NCI-H187 treated with DMSO at 0.1 percent for 48 hours (cell line): ENCODE data around the gene ZNF888.
"Not testable (repeated sequence)": the region's sequence is repeated elsewhere in the genome, so short reads cannot be mapped to it uniquely, and the experiment has no call there.

Experiments used
- DNase-seq: peaks from one replicate; lab custom pipeline; 2025; lab: John Stamatoyannopoulos, UW

Gene ZNF888

DNA sequence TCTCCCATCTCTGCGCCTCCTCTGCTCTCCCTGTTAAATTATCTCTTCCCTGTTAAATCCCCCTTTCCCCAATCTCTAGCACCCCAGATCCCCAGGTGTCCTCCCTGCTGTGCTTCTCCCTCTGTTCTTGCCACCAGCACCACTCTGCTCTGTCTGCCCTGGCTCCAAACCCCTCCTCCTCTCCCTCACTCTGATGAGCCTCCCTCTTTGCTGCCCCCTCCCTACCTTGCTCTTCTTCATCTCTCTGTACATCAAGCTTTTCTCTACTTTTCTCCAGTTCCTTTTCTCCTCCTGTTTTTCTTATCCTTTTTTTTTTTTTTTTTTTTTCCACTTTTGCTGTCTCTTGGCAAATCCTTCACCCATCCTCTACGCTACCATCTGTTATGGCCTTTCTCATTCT, 18.3 kb upstream of the ZNF888 start:
- not testable (repeated sequence) for DNase-seq

- not testable (repeated sequence) for DNase-seq
Observed at GRCh38 chr19:52940905-52941304, 17.7 kb upstream of the ZNF888 start.

- no peak for DNase-seq
Observed at GRCh38 chr19:52938761-52939160, 15.5 kb upstream of the ZNF888 start.

- no peak for DNase-seq
Observed at GRCh38 chr19:52936954-52937325, 13.7 kb upstream of the ZNF888 start.

DNA sequence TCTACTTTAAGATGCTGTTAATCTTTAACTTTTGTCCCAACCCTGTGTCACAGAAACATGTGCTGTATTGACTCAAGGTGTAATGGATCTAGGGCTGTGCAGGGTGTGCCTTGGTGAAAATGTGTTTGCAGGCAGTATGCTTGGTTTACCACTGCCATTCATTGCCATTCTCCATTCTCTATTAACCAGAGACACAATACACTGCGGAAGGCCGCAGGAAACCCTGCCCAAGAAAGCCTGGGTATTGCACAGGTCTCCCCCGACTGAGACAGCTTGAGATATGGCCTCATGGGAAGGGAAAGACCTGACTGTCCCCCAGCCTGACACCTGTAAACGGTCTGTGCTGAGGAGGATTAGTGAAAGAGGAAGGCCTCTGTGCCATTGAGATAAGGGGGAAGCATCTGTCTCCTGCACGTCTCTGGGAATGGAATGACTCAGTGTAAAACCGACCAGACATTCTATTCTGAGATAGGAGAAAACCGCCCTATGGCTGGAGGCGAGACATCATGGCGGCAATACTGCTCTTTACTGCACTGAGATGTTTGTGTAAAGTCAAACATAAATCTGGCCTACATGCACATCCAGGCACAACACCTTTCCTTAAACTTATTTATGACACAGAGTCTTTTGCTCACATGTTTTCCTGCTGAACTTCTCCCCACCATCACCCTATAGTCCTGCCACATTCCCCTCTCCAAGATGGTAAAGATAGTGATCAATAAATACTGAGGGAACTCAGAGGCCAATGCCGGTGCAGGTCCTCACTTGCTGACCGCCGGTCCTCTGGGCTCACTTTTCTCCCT, 13.1 kb upstream of the ZNF888 start:
- no peak for DNase-seq

GRCh38 chr19:52935434-52935833, 12.2 kb upstream of the ZNF888 start:
- no peak for DNase-seq

DNA sequence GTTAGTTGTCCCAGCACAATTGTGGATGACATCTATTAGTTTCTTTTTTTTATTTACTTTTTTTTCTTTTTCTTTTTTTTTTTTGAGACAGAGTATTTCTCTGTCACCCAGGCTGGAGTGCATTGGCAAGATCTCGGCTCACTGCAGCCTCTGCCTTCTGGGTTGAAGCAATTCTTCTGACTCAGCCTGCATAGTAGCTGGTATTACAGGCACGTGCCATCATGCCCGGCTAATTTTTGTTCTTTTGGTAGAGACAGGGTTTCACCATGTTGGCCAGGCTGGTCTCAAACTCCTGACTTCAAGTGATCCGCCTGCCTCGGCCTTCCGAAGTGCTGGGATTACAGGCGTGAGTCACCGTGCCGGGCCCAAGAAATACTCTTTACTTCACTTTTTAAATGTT, 1.4 kb upstream of the ZNF888 start:
- not testable (repeated sequence) for DNase-seq

- DNase-seq = no peak
Observed at GRCh38 chr19:52923778-52924593, 758 bp upstream of the ZNF888 start.

GRCh38 chr19:52917531-52917930, 5.7 kb downstream of the ZNF888 start:
- no peak for DNase-seq

DNA sequence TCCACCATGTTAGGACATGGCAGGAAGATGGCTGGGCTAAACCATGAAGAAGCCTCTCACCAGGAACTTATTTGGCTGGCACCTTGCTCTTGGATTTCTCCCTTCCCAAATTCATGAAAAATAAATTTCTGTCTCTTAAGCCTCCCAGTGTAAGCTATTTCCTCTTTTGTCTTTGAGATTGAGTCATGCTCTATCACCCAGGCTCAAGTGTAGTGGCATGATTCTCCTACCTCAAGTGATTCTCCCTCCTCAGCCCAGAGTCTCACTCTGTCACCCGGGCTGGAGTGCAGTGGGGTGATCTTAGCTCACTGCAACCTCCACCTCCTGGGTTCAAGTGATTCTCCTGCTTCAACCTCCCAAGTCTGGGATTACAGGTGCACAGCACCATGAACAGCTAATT, 12.6 kb downstream of the ZNF888 start:
- DNase-seq = no peak

GRCh38 chr19:52904052-52904780, 19.0 kb downstream of the ZNF888 start:
- not testable (repeated sequence) for DNase-seq

DNA sequence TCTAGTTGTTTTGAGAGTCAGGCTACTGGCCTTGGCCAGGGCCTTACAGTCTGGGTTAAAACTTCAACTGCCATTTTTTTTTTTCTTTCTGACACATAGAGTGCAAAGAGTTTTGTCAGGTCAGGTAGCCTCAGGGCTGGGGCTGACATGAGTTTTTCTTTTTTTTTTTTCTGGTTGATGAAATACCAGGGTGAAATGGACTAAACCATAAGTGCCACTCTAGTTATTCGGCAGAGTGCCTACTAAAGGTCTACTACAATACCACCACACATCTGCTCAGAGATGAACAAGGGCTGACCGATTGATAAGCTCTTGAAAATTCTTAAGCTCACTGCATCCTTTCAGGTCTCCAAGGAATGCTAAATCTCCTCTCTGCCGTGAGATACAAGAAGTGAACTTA, 21.4 kb downstream of the ZNF888 start:
- no peak for DNase-seq

- DNase-seq = not testable (repeated sequence)
Observed at GRCh38 chr19:52898596-52898995, 24.6 kb downstream of the ZNF888 start.

- no peak for DNase-seq
Observed at GRCh38 chr19:52898101-52898500, 25.1 kb downstream of the ZNF888 start.

- DNase-seq = peak; percentile 61
Observed at GRCh38 chr19:52897138-52897935, 25.9 kb downstream of the ZNF888 start, which contains the start of gene ZNF320. Gene ZNF320, minus strand, starts transcription at chr19:52897635. Its CDS starts 7,380 bp downstream, at chr19:52890255.

GRCh38 chr19:52896431-52897137, 26.6 kb downstream of the ZNF888 start:
- no peak for DNase-seq

DNA sequence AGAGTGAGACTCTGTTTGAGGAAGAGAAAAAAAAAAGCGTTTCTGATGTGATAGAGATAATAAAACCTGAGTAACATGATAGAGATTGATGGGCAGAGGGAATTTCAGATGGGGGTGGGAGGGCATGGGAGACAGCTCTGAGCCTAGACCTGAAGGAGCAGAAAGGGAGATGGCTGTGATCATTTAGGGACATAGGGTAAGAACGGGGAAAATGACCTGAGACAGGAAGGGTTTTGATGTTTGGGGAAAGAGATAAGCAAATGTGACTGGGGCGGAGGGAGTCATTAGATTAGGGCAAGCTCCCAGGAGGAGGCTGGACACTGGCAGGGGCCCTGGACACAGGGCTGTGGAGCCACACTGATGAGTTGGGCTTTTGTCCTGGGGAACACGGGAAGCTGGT, 31.9 kb downstream of the ZNF888 start:
- DNase-seq = no peak

DNA sequence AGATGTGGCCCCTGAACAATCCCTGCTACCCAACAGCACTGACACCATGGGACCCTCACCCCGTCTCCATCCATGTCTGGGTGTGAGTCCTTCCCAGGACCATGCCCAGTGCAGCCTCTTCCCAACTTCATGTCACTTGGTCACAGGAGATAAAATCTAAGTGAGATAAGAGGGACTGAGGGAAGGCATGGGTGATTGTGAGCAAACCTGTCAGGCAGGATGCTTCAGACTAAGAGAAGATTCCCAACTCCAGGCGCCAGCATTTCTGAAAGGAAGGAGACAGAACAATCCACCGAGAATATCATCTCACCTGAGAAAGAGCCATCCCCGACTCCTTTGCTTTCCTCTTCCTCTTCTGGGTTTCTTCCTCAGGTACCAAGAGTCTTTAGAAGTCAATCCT, 33.3 kb downstream of the ZNF888 start:
- no peak for DNase-seq

- DNase-seq = no peak
Observed at GRCh38 chr19:52889076-52889475, 34.2 kb downstream of the ZNF888 start.

DNA sequence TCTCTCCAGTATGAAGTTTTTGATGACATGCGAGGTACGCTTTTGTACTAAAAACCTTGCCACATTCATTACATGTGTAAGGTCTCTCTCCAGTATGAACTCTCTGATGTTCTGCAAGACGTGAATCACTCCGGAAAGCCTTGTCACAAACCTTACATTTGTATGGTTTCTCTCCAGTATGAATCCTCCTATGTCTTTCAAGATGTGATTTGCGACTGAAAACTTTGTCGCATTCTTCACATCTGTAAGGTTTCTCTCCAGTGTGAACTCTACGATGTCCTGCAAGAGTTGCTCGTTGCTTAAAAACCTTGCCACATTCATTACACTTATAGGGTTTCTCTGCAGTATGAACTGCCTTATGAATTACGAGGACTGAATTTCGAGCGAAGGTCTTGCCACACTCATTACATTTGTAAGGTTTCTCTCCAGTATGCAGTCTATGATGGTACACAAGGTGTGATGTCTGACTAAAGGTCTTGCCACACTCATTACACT, 42.3 kb downstream of the ZNF888 start:
- DNase-seq = no peak

DNA sequence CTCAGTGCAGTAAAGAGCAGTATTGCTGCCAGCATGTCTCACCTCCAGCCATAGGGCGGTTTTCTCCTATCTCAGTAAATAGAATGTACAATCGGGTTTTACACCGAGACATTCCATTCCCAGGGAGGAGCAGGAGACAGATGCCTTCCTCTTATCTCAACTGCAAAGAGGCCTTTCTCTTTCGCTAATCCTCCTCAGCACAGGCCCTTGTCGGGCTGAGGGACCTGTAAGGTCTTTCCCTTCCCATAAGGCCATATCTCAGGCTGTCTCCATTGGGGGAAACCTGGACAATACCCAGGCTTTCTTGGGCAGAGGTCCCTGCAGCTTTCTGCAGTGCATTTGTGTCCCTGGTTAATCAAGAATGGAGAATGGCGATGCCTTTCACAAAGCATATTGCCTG, 50.2 kb downstream of the ZNF888 start:
- not testable (repeated sequence) for DNase-seq
